Activated CD4-positive, alpha-beta T cell treated with anti-CD3 and anti-CD28 coated beads for 36 hours (primary cell): ENCODE results near the gene EAPP. TPM values are rescaled to one million over a fixed set of nuclear protein-coding genes. Genes with fewer than 3 reads are reported as not detected.
A peak's percentile ranks its signal among the peaks of the same experiment; 100 is the strongest.
"Not testable (repeated sequence)": the region's sequence is repeated elsewhere in the genome, so short reads cannot be mapped to it uniquely, and the experiment has no call there.

Experiments used
- ATAC-seq: fragments of 200-7000 bp; cut with Tn5 transposase; one replicate; pipeline ENCODE4 v1.10.0; 2021; ENCODE audit warnings: mild to moderate bottlenecking, moderate library complexity
- CTCF ChIA-PET: fragments of 350-600 bp; sonication (Branson Sonifier 250); formaldehyde crosslinking; loops from one replicate; lab custom pipeline; 2021; ENCODE audit warnings: antibody characterized with exemption; lab: Charles Lee
- POLR2A ChIA-PET: fragments of 350-600 bp; sonication (Branson Sonifier 250); formaldehyde crosslinking; loops from one replicate; lab custom pipeline; 2021; ENCODE audit warnings: antibody characterized with exemption, inconsistent platforms; lab: Charles Lee
- DNase-seq: peaks from one replicate; pipeline ENCODE4 v3.0.0-alpha.2; 2020
- H3K27ac Mint-ChIP-seq: one replicate; pipeline ENCODE4 v1.8.0; 2021; ENCODE audit warnings: mixed read lengths
- H3K27me3 Mint-ChIP-seq: one replicate; pipeline ENCODE4 v1.8.0; 2021; ENCODE audit warnings: mixed read lengths
- H3K36me3 Mint-ChIP-seq: one replicate; pipeline ENCODE4 v1.8.0; 2021; ENCODE audit warnings: low read depth, mixed read lengths
- H3K4me1 Mint-ChIP-seq: one replicate; pipeline ENCODE4 v1.8.0; 2021; ENCODE audit warnings: mixed read lengths
- H3K4me3 Mint-ChIP-seq: one replicate; pipeline ENCODE4 v1.8.0; 2021; ENCODE audit warnings: mild to moderate bottlenecking, moderate library complexity, mixed read lengths
- H3K9me3 Mint-ChIP-seq: one replicate; pipeline ENCODE4 v1.8.0; 2021; ENCODE audit warnings: low read depth, mixed read lengths
- intact Hi-C, 2 experiments: fragments of 100-400 bp; cut with DNase I in 1 of 2; cut with micrococcal nuclease in 1 of 2; formaldehyde crosslinking; loops; one replicate each; pipeline versions ENCODE4 v1.14.2 to v1.15.1; 2022 to 2024; cut with DNase I, micrococcal nuclease
- total RNA-seq, 2 experiments: library from RNA; stranded (reverse); gene quantifications; one replicate each; pipeline ENCODE4 v1.2.3, GENCODE V29; 2021

EAPP gene
- total RNA-seq = 10 to 100 TPM; 41.6 to 49.2 TPM

GRCh38 chr14:34539407-34540180 lies at the start of gene EAPP:
TSS of gene EAPP (minus strand) at chr14:34539701. CDS start at chr14:34539628, 73 bp downstream.
- Mint-ChIP-seq H3K36me3 (peaks cover 4% of the 10 kb centered on the region), H3K27me3 (no peaks in the 10 kb centered on the region), H3K4me1 (peaks cover 33% of the 10 kb centered on the region), H3K9me3 (no peaks in the 10 kb centered on the region), H3K4me3 (peak within 1 kb of the TSS; percentile 94), H3K27ac (peak within 1 kb of the TSS; percentile 95)
- peak; percentile 99 for ATAC-seq
- DNase-seq = peak; percentile 98
- intact Hi-C loops = loop anchor here (5.0 kb wide), 6 partner anchors 77 to 863 kb away; partner anchors contain the start of genes NFKBIA (in 1 of the 2), PPP2R3C (in 1 of the 2), PRORP (in 1 of the 2) and PSMA6 (in 1 of the 2)
- ChIA-PET POLR2A (interaction anchor here (0.6 kb wide), 2 partner anchors 15 to 84 kb away, joined by 5 read pairs; no protein-coding TSS in a partner anchor), CTCF (no interaction called here)

- CTCF ChIA-PET = interaction anchor here (0.8 kb wide), 1 partner anchor 284 kb away, joined by 3 read pairs; no protein-coding TSS in a partner anchor
- Mint-ChIP-seq H3K36me3 (peaks cover 39% of the 10 kb centered on the region), H3K27me3 (no peaks in the 10 kb centered on the region), H3K4me1 (no peaks in the 10 kb centered on the region), H3K9me3 (no peaks in the 10 kb centered on the region), H3K4me3 (no peak overlapping the region), H3K27ac (no peak overlapping the region)
- POLR2A ChIA-PET = no interaction called here
- DNase-seq (no peak), ATAC-seq (no peak)
- intact Hi-C loops = no loop called here
Measured at GRCh38 chr14:34583525-34583924, 44.0 kb upstream of the EAPP start.

GRCh38 chr14:34582117-34582680 lies 42.7 kb upstream of the EAPP start:
- Mint-ChIP-seq H3K9me3 (no peaks in the 10 kb centered on the region), H3K27me3 (no peaks in the 10 kb centered on the region), H3K4me3 (no peak overlapping the region), H3K4me1 (no peaks in the 10 kb centered on the region), H3K36me3 (peaks cover 40% of the 10 kb centered on the region), H3K27ac (no peak overlapping the region)
- POLR2A ChIA-PET = no interaction called here
- no peak for ATAC-seq
- intact Hi-C loops = no loop called here
- DNase-seq = no peak
- CTCF ChIA-PET = interaction anchor here (0.7 kb wide), 1 partner anchor 14 kb away, joined by 4 read pairs; no protein-coding TSS in a partner anchor

- Mint-ChIP-seq H3K36me3 (peaks cover 33% of the 10 kb centered on the region), H3K4me1 (no peaks in the 10 kb centered on the region), H3K9me3 (no peaks in the 10 kb centered on the region), H3K4me3 (no peak overlapping the region), H3K27ac (no peak overlapping the region), H3K27me3 (no peaks in the 10 kb centered on the region)
- ATAC-seq = no peak
- POLR2A ChIA-PET = no interaction called here
- intact Hi-C loops = no loop called here
- DNase-seq = no peak
- CTCF ChIA-PET = no interaction called here
Measured at GRCh38 chr14:34580381-34580780, 40.9 kb upstream of the EAPP start.

GRCh38 chr14:34571771-34572170 lies 32.3 kb upstream of the EAPP start:
- CTCF ChIA-PET = no interaction called here
- no peak overlapping the region for H3K4me3 Mint-ChIP-seq
- no peak for DNase-seq
- peaks cover 32% of the 10 kb centered on the region for H3K36me3 Mint-ChIP-seq
- no peaks in the 10 kb centered on the region for H3K9me3 Mint-ChIP-seq
- no peaks in the 10 kb centered on the region for H3K27me3 Mint-ChIP-seq
- POLR2A ChIA-PET = no interaction called here
- intact Hi-C loops = no loop called here
- no peak for ATAC-seq
- H3K27ac Mint-ChIP-seq = no peak overlapping the region
- H3K4me1 Mint-ChIP-seq = no peaks in the 10 kb centered on the region

GRCh38 chr14:34569750-34570149 lies 30.2 kb upstream of the EAPP start:
- no peak for DNase-seq
- Mint-ChIP-seq H3K4me3 (no peak overlapping the region), H3K4me1 (no peaks in the 10 kb centered on the region), H3K27me3 (no peaks in the 10 kb centered on the region), H3K27ac (no peak overlapping the region), H3K9me3 (no peaks in the 10 kb centered on the region), H3K36me3 (peaks cover 29% of the 10 kb centered on the region)
- intact Hi-C loops = loop anchor here in 1 of 2 experiments (5.0 kb wide), 1 partner anchor 143 kb away; the partner anchor contains the start of gene CFL2
- POLR2A ChIA-PET = interaction anchor here (0.5 kb wide), 2 partner anchors 10 to 55 kb away, joined by 3 to 5 read pairs; no protein-coding TSS in a partner anchor
- CTCF ChIA-PET = no interaction called here
- ATAC-seq = no peak

GRCh38 chr14:34568803-34569202 lies 29.3 kb upstream of the EAPP start:
- intact Hi-C loops = loop anchor here in 1 of 2 experiments (5.0 kb wide), 1 partner anchor 143 kb away; the partner anchor contains the start of gene CFL2
- Mint-ChIP-seq H3K27me3 (no peaks in the 10 kb centered on the region), H3K9me3 (no peaks in the 10 kb centered on the region), H3K4me1 (no peaks in the 10 kb centered on the region), H3K27ac (no peak overlapping the region), H3K4me3 (no peak overlapping the region), H3K36me3 (peaks cover 29% of the 10 kb centered on the region)
- ATAC-seq (no peak), DNase-seq (no peak)
- ChIA-PET POLR2A (no interaction called here), CTCF (interaction anchor here (0.6 to 1.0 kb wide), 3 partner anchors 13 to 237 kb away, joined by 3 to 4 read pairs (median 4); no protein-coding TSS in a partner anchor)

- no peaks in the 10 kb centered on the region for H3K9me3 Mint-ChIP-seq
- ChIA-PET CTCF (no interaction called here), POLR2A (no interaction called here)
- peaks cover 8% of the 10 kb centered on the region for H3K36me3 Mint-ChIP-seq
- no peaks in the 10 kb centered on the region for H3K4me1 Mint-ChIP-seq
- H3K4me3 Mint-ChIP-seq = no peak overlapping the region
- H3K27ac Mint-ChIP-seq = no peak overlapping the region
- ATAC-seq = no peak
- no peaks in the 10 kb centered on the region for H3K27me3 Mint-ChIP-seq
- intact Hi-C loops = no loop called here
- DNase-seq = no peak
Measured at GRCh38 chr14:34562776-34563150, 23.3 kb upstream of the EAPP start.

- H3K36me3 Mint-ChIP-seq, intact Hi-C loops, CTCF ChIA-PET: not testable (repeated sequence)
Measured at GRCh38 chr14:34562037-34562775, 22.7 kb upstream of the EAPP start.

GRCh38 chr14:34556498-34556829 lies 17.0 kb upstream of the EAPP start:
- H3K36me3 Mint-ChIP-seq, CTCF ChIA-PET, H3K9me3 Mint-ChIP-seq, POLR2A ChIA-PET, DNase-seq, intact Hi-C loops, H3K4me3 Mint-ChIP-seq, H3K27ac Mint-ChIP-seq, H3K27me3 Mint-ChIP-seq: not testable (repeated sequence)
- peak; percentile 67 for ATAC-seq
- peaks cover 14% of the 10 kb centered on the region for H3K4me1 Mint-ChIP-seq

More at GRCh38 chr14:34562037-34562775, 22.7 kb upstream of the EAPP start:
- H3K4me3 Mint-ChIP-seq, H3K27me3 Mint-ChIP-seq, POLR2A ChIA-PET, ATAC-seq, H3K9me3 Mint-ChIP-seq, H3K4me1 Mint-ChIP-seq, DNase-seq, H3K27ac Mint-ChIP-seq: not testable (repeated sequence)
